ENCODE data around the gene MACROD2. TPM values are rescaled to one million over a fixed set of nuclear protein-coding genes. Genes with fewer than 3 reads are reported as not detected.

Gene MACROD2
- total RNA-seq, 4 donors from 2014 or later: 4.0 to 14.1 (median 10.4) TPM

- Histone ChIP-seq H3K27ac (no peak overlapping the region), H3K9me3 (no peaks in the 10 kb centered on the region), H3K4me1 (no peaks in the 10 kb centered on the region), H3K36me3 (no peaks in the 10 kb centered on the region), H3K4me3 (no peak overlapping the region), H3K27me3 (no peaks in the 10 kb centered on the region)
- 84 to 87% methylated on average over 7 of the region's 7 CpGs for WGBS, 2 donors
- DNase-seq (ENCODE audit: low spot score in 2 of 2): no peak
- TF ChIP-seq, protein P1, sequence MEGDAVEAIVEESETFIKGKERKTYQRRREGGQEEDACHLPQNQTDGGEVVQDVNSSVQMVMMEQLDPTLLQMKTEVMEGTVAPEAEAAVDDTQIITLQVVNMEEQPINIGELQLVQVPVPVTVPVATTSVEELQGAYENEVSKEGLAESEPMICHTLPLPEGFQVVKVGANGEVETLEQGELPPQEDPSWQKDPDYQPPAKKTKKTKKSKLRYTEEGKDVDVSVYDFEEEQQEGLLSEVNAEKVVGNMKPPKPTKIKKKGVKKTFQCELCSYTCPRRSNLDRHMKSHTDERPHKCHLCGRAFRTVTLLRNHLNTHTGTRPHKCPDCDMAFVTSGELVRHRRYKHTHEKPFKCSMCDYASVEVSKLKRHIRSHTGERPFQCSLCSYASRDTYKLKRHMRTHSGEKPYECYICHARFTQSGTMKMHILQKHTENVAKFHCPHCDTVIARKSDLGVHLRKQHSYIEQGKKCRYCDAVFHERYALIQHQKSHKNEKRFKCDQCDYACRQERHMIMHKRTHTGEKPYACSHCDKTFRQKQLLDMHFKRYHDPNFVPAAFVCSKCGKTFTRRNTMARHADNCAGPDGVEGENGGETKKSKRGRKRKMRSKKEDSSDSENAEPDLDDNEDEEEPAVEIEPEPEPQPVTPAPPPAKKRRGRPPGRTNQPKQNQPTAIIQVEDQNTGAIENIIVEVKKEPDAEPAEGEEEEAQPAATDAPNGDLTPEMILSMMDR (IDR thresholded peaks at IDR 0.05): no peak
- TF ChIP-seq EP300 (IDR thresholded peaks at IDR 0.05) (no peak), POLR2A (IDR thresholded peaks at IDR 0.05) (no peak)
Measured at GRCh38 chr20:15711177-15711576, 1715.9 kb downstream of the MACROD2 start.

DNA sequence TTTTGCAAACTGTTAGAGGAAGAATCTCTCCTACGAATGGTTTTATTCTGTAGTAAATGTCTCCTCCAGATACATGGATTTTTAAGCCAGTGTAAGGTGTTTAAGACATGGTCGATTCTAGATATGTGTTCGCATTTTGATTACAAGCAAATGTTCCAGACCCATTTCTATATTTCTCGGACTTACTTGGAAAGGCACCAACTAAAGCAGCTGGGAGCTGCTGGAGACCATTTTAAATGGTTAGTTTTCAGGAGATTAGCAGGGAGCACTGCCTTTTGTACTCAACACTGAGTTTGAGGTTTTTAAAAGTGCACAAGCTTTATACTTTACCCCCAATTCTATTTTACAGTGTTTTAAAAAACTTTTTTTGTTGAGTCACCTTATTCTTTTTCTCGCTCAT lies 1720.9 kb downstream of the MACROD2 start:
- Histone ChIP-seq H3K4me3 (no peak overlapping the region), H3K27ac (no peak overlapping the region), H3K4me1 (no peaks in the 10 kb centered on the region), H3K36me3 (no peaks in the 10 kb centered on the region), H3K9me3 (no peaks in the 10 kb centered on the region), H3K27me3 (no peaks in the 10 kb centered on the region)
- no peak for TF ChIP-seq POLR2A (IDR thresholded peaks at IDR 0.05)
- TF ChIP-seq EP300 (IDR thresholded peaks at IDR 0.05): no peak
- DNase-seq (ENCODE audit: low spot score in 2 of 2): no peak
- WGBS, 2 donors: 69 to 73% methylated on average over 5 of the region's 5 CpGs

GRCh38 chr20:15726416-15726815 lies 1731.1 kb downstream of the MACROD2 start:
- Histone ChIP-seq H3K36me3 (no peaks in the 10 kb centered on the region), H3K27me3 (no peaks in the 10 kb centered on the region), H3K4me1 (no peaks in the 10 kb centered on the region), H3K27ac (no peak overlapping the region), H3K9me3 (peaks cover 0 to 16% (median 0%) of the 10 kb centered on the region in 4 donors), H3K4me3 (no peak overlapping the region)
- no peak for DNase-seq (ENCODE audit: low spot score in 2 of 2)
- 75 to 87% methylated on average over 1 of the region's 1 CpG for WGBS, 2 donors
- TF ChIP-seq, protein P1 (IDR thresholded peaks at IDR 0.05): no peak
- TF ChIP-seq EP300 (IDR thresholded peaks at IDR 0.05) (no peak), POLR2A (IDR thresholded peaks at IDR 0.05) (no peak)

GRCh38 chr20:15734052-15734451 lies 1738.7 kb downstream of the MACROD2 start:
- Histone ChIP-seq H3K36me3 (no peaks in the 10 kb centered on the region), H3K4me1 (no peaks in the 10 kb centered on the region), H3K9me3 (no peaks in the 10 kb centered on the region), H3K4me3 (no peak overlapping the region), H3K27me3 (no peaks in the 10 kb centered on the region), H3K27ac (no peak overlapping the region)
- 73 to 84% methylated on average over 4 of the region's 4 CpGs for WGBS, 2 donors
- no peak for DNase-seq (ENCODE audit: low spot score in 2 of 2)
- TF ChIP-seq POLR2A (IDR thresholded peaks at IDR 0.05) (no peak), EP300 (IDR thresholded peaks at IDR 0.05) (no peak)
- TF ChIP-seq, protein P1 (IDR thresholded peaks at IDR 0.05): no peak

DNA sequence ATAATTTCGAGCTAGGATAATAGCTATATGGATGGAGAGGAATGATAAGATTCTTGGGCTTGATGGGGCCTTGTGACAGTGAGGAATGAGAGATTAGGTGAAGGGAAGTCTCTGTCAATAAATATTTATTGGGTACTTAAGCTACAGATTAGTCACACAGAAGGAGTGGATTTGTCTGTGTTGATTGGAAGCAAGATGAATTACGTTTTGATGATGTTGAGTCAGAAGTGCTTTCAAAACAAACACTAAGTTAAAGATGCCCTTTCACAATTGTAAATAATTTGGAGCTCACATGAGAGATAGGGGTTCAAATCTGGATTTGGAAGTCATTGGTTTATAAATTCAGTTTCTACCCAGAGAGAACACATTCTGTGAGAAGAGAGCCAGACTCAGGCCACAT lies 1743.7 kb downstream of the MACROD2 start:
- Histone ChIP-seq H3K9me3 (peaks cover 0 to 3% (median 0%) of the 10 kb centered on the region in 4 donors), H3K4me3 (no peak overlapping the region), H3K36me3 (no peaks in the 10 kb centered on the region), H3K27me3 (no peaks in the 10 kb centered on the region), H3K27ac (no peak overlapping the region), H3K4me1 (peaks cover 0 to 3% (median 0%) of the 10 kb centered on the region in 4 donors)
- no peak for TF ChIP-seq EP300 (IDR thresholded peaks at IDR 0.05)
- TF ChIP-seq, protein P1 (IDR thresholded peaks at IDR 0.05): no peak
- TF ChIP-seq POLR2A (IDR thresholded peaks at IDR 0.05): no peak
- no peak for DNase-seq (ENCODE audit: low spot score in 2 of 2)
- WGBS, 2 donors: 71 to 74% methylated on average over 2 of the region's 2 CpGs

Measured in tibial nerve (tissue), 4 donors.